SIG-M5 treated with dmso at 0.1 percent for 504 hours (cell line): ENCODE results near the gene NDFIP2.

Experiments
- DNase-seq: peaks from one replicate; lab custom pipeline; 2025; ENCODE audit not compliant: unreplicated experiment; lab: John Stamatoyannopoulos, UW

NDFIP2 gene, protein sequence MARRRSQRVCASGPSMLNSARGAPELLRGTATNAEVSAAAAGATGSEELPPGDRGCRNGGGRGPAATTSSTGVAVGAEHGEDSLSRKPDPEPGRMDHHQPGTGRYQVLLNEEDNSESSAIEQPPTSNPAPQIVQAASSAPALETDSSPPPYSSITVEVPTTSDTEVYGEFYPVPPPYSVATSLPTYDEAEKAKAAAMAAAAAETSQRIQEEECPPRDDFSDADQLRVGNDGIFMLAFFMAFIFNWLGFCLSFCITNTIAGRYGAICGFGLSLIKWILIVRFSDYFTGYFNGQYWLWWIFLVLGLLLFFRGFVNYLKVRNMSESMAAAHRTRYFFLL

GRCh38 chr13:79480954-79481684 lies at the start of gene NDFIP2:
Gene NDFIP2 (plus strand): TSS chr13:79481155. CDS start chr13:79481204, 49 bp downstream.
- peak; percentile 79 for DNase-seq

GRCh38 chr13:79432086-79432485 lies 48.9 kb upstream of the NDFIP2 start:
- no peak for DNase-seq

DNA sequence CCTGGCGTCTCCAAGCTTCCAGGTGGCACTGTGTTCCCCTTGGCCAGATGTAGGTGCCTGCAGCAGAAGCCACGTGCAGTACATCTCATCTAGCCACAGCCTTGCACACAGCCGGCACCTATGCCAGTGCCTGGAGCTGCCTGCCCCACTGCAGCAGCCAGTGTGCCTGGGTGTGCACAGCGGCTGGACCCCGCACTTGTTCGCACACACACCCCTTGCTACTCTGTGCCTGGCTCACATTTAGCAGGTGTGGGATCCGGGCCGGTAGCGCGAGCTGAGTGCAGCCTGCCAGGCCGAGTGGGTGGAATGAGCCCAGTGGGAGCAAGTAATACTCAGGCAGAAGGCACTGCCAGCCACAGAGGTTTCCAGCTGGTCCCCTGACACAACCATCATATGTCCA lies 48.0 kb upstream of the NDFIP2 start:
- DNase-seq = no peak

- DNase-seq = no peak
Observed at GRCh38 chr13:79434556-79434955, 46.4 kb upstream of the NDFIP2 start.

DNA sequence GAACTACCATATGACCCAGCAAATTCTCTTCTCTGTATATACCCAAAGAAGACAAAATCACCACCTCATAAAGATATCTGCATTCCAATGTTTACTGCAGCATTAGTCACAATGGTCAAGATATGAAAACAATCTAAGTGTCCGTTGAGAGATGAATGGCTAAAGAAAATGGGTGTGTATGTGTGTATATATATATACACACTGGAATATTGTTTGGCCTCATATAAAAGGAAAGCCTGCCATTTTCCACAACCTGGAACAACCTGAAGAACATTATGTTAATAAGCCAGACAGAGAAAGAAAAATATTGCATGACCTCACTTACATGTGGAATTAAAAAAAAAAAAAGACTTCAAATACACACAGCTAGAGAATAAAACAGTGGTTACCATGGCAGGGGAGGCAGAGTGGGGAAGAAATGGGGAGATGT lies 45.4 kb upstream of the NDFIP2 start:
- DNase-seq = no peak

- no peak for DNase-seq
Observed at GRCh38 chr13:79439275-79439674, 41.7 kb upstream of the NDFIP2 start.

GRCh38 chr13:79440958-79441528 lies 39.9 kb upstream of the NDFIP2 start:
- no peak for DNase-seq

GRCh38 chr13:79442221-79442620 lies 38.7 kb upstream of the NDFIP2 start:
- no peak for DNase-seq

DNA sequence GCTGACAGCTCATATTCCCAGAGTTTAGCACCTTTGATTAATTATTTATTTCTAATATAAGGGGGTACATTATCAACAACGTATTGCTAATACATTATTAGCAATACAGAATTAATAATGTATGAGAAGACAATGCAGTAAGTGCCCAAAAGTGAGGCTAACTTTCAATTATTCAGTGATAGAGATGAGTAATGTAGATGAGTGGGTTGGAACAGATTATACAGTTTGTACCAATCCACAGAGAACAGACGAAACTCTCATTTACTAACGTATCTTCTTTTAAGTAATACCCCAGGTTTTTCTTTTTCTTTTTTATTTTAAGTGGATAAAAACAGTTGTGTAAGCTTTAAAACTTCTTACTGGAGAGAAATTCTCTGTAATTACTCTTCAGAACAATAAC lies 38.2 kb upstream of the NDFIP2 start:
- no peak for DNase-seq

- DNase-seq = no peak
Observed at GRCh38 chr13:79445968-79446645, 34.8 kb upstream of the NDFIP2 start.

GRCh38 chr13:79447141-79447540 lies 33.8 kb upstream of the NDFIP2 start:
- DNase-seq = no peak

DNA sequence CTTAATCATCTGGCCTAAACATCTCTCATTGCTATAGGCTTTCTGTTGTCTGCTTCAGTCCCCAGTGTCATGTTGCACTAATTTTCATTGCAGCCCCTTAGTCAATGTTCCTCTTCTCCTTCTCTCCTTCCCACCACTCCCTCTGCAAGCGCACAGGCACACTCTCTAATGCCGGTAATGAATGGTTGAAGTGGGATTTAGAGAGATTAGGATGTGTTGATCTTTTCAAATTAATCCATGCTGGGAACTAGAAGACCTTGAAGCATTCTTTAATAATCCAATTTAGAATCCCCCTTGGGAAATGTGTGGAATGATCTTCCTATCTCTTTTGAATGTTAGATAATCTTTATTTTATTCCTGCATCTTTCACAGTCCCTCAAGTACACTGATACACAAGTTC lies 33.2 kb upstream of the NDFIP2 start:
- DNase-seq = no peak

DNA sequence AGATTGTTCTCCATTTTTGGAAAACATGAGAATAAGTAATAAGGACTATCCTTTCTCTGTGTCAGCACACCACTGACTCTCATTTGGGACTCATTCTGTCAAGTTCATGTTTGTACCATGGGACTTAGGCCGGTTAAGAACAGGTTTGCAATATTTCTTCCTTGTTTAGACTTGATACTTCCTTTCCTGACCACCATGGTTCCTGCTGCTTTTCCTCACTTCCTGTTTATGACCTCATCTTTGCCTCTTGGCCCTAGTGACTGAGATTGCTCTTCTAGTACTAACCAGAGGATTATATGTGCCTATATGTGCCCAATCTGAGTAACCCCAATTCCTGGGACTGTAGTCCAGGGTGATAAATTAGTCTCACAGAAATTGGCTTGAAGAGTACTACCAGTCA lies 32.5 kb upstream of the NDFIP2 start:
- DNase-seq = peak; percentile 74

- no peak for DNase-seq
Observed at GRCh38 chr13:79450110-79450509, 30.8 kb upstream of the NDFIP2 start.

GRCh38 chr13:79451500-79451962 lies 29.4 kb upstream of the NDFIP2 start:
- DNase-seq = peak; percentile 94

DNA sequence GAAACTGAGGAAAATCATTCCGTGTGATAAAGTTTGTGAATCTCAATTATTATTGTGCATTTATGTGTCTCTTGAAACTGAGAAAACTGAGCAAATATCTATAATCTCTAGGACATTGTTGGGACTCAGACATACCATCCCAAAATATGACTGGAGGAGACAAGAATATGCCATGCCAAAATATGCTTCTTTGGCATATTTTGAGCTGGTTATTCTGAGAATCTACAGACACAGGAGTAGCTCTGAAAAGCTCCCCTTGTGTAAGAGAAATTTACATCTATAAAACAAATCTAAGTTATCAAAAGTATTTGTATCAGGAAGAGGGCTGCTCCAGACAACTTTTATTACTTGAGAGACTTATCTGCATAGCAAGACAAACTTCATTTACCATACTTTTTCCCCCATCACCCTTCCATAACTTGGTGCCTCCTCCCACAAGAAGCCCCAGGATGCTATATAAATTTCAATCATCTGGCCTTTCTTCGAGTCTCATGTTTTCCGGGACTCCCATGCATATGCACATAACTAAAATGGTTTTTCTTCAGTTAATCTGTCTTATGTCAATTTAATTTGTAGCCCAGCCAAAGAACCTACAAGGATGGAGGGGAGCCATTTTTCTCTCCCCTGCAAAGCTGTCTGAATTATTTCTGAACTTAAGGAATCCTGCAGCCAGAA lies 28.6 kb upstream of the NDFIP2 start:
- DNase-seq = no peak

GRCh38 chr13:79455331-79455730 lies 25.6 kb upstream of the NDFIP2 start:
- no peak for DNase-seq

DNA sequence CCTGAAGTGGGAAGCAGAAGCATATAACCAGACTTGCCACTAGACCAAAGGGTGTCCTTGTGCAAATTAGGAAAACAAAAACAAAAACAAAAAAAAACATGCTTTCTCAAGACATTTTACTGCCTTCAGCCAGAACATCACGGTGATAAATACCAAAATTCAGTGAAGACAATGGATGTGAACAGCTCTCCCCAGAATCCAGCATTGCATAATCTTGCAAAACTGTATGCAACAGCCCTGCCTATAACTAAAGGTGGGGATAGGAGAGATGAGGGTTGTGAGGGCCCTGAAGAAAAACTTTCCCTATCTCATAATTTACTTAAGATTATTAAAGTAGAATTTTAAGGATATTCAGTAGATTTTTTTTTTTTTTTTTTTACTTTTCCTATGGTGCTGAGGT lies 24.9 kb upstream of the NDFIP2 start:
- peak; percentile 42 for DNase-seq

GRCh38 chr13:79456656-79457365 lies 24.1 kb upstream of the NDFIP2 start:
- no peak for DNase-seq

DNA sequence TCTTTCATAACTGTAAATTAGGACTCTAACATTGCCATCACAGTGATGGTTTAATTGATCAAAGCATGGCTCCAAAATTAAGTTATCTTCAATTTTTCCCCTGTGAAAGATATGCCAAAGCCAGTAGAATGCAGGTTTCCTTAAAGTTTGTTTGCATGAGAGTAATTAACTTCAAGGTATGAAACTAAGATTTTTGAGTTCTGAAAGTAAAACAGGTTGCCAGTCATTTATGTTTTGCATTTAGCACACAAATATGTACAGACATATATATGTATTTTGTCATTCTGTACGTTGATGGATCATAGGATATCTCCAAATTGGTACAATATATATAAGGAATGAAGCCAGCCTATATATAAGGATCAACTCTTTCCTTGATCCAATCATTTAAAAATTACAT lies 23.6 kb upstream of the NDFIP2 start:
- DNase-seq = no peak
